ENCODE data around the gene ST7L.

Gene ST7L

DNA sequence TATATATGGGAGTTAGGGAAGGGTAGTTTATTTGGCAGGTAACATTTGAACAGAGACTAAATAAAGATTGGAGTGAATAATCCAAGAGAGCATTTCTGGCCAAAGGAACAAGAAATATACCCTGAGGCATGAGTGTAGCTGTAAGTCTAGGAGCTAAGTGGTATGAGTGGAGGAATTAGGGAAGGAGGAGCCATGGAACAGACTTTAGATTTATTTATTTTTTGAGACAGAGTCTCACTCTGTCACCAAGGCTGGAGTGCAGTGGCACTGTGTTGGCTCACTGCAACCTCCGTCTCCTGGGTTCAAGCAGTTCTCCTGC is 19.1 kb upstream of the ST7L start:
- CTCF ChIA-PET, result interaction anchor here (1.4 kb wide), 1 partner anchor 435 kb away, joined by 3 read pairs; the partner anchor contains the start of gene LRIG2
- POLR2A ChIA-PET, result interaction anchor here (1.0 to 2.0 kb wide), 3 partner anchors 19 to 67 kb away, joined by 4 to 12 read pairs (median 5); partner anchors contain the start of genes CAPZA1, MOV10 and ST7L

GRCh38 chr1:112637254-112638109 is 18.5 kb upstream of the ST7L start:
- TF ChIP-seq L3MBTL2 (conservative IDR thresholded peaks at IDR 0.05), result no peak
- no peak for TF ChIP-seq ELF4 (IDR thresholded peaks at IDR 0.05)
- peak; percentile 8; the same call in 1 of the 2 replicates for TF ChIP-seq CTBP1 (IDR thresholded peaks at IDR 0.05; ENCODE audit: borderline replicate concordance)
- TF ChIP-seq ARNT (IDR thresholded peaks at IDR 0.05), result no peak
- TF ChIP-seq PKNOX1 (IDR thresholded peaks at IDR 0.05), result no peak
- TF ChIP-seq FOXM1 (IDR thresholded peaks at IDR 0.05; ENCODE audit: borderline replicate concordance), result no peak
- CTCF ChIA-PET, result interaction anchor here (1.4 kb wide), 1 partner anchor 435 kb away, joined by 3 read pairs; the partner anchor contains the start of gene LRIG2
- no peak for DNase-seq (ENCODE audit: extremely low spot score)
- POLR2A ChIA-PET, result interaction anchor here (1.0 to 2.0 kb wide), 4 partner anchors 18 to 67 kb away, joined by 3 to 12 read pairs (median 4); partner anchors contain the start of genes CAPZA1, MOV10 and ST7L

More for the DNA sequence above, 19.1 kb upstream of the ST7L start:
- TF ChIP-seq ZNF384 (IDR thresholded peaks at IDR 0.05), result no peak
- TF ChIP-seq SUZ12 (IDR thresholded peaks at IDR 0.05), result no peak
- no peak for TF ChIP-seq ELF4 (IDR thresholded peaks at IDR 0.05)
- no peak for TF ChIP-seq HDGF (IDR thresholded peaks at IDR 0.05; ENCODE audit: borderline replicate concordance)
- TF ChIP-seq FOXK2 (IDR thresholded peaks at IDR 0.05), result no peak
- 0 out of 2 replicates have a peak, but pooled peaks have one; percentile 18 for TF ChIP-seq PKNOX1 (IDR thresholded peaks at IDR 0.05)
- TF ChIP-seq CTBP1 (IDR thresholded peaks at IDR 0.05; ENCODE audit: borderline replicate concordance), result no peak
- DNase-seq (ENCODE audit: extremely low spot score), result no peak

GRCh38 chr1:112636597-112637253 is 17.8 kb upstream of the ST7L start:
- ChIA-PET POLR2A (interaction anchor here (1.0 to 2.0 kb wide), 4 partner anchors 18 to 68 kb away, joined by 3 to 12 read pairs (median 4); partner anchors contain the start of genes CAPZA1, MOV10 and ST7L), CTCF (interaction anchor here (0.6 to 1.4 kb wide), 3 partner anchors 11 to 436 kb away, joined by 3 read pairs; partner anchors contain the start of gene LRIG2)
- TF ChIP-seq FOXA1 (IDR thresholded peaks at IDR 0.05) (no peak), ELF4 (IDR thresholded peaks at IDR 0.05) (no peak), L3MBTL2 (conservative IDR thresholded peaks at IDR 0.05) (no peak), TARDBP (IDR thresholded peaks at IDR 0.05) (no peak), SUZ12 (IDR thresholded peaks at IDR 0.05) (no peak), PKNOX1 (IDR thresholded peaks at IDR 0.05) (no peak; the same call in 1 of the 2 replicates), ARNT (IDR thresholded peaks at IDR 0.05) (no peak), LEF1 (IDR thresholded peaks at IDR 0.05; ENCODE audit: borderline replicate concordance) (no peak), ZNF384 (IDR thresholded peaks at IDR 0.05) (no peak), SP1 (IDR thresholded peaks at IDR 0.05) (no peak), FOXK2 (IDR thresholded peaks at IDR 0.05) (no peak), HDGF (IDR thresholded peaks at IDR 0.05; ENCODE audit: borderline replicate concordance) (no peak), FOXM1 (IDR thresholded peaks at IDR 0.05; ENCODE audit: borderline replicate concordance) (no peak), BHLHE40 (IDR thresholded peaks at IDR 0.05; ENCODE audit: borderline replicate concordance) (no peak)
- no peak for DNase-seq (ENCODE audit: extremely low spot score)

DNA sequence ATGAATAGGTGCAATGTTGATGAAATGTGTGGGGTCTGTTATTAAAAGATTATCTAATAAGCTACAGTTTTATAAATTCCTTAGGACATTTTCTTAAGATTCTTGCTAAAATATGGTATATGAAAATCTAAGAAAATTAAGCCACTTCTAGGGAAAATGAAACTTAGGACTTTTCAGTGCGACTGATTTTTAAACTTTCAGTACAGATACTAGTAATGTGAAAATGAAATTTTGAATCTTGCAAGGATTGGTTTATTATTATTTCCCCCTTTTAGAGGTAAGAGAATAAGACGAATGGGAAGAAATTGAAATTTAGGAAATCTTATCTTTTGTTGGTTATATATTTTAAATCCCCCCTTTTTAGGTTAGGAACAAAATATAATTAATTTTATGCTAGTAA is 17.1 kb upstream of the ST7L start:
- CTCF ChIA-PET, result interaction anchor here (0.6 to 1.2 kb wide), 2 partner anchors 12 to 180 kb away, joined by 3 read pairs; no protein-coding TSS in a partner anchor
- POLR2A ChIA-PET, result interaction anchor here (1.3 kb wide), 1 partner anchor 17 kb away, joined by 5 read pairs; the partner anchor contains the start of gene ST7L
- DNase-seq (ENCODE audit: extremely low spot score), result no peak
- TF ChIP-seq ARNT (IDR thresholded peaks at IDR 0.05) (no peak), FOXA1 (IDR thresholded peaks at IDR 0.05) (no peak), TARDBP (IDR thresholded peaks at IDR 0.05) (no peak), SP1 (IDR thresholded peaks at IDR 0.05) (no peak), ELF4 (IDR thresholded peaks at IDR 0.05) (no peak), LEF1 (IDR thresholded peaks at IDR 0.05; ENCODE audit: borderline replicate concordance) (no peak), FOXM1 (IDR thresholded peaks at IDR 0.05; ENCODE audit: borderline replicate concordance) (no peak), CTBP1 (IDR thresholded peaks at IDR 0.05; ENCODE audit: borderline replicate concordance) (no peak), BHLHE40 (IDR thresholded peaks at IDR 0.05; ENCODE audit: borderline replicate concordance) (no peak), ZNF384 (IDR thresholded peaks at IDR 0.05) (no peak), L3MBTL2 (conservative IDR thresholded peaks at IDR 0.05) (no peak), SUZ12 (IDR thresholded peaks at IDR 0.05) (no peak), NFRKB (IDR thresholded peaks at IDR 0.05) (no peak), FOXK2 (IDR thresholded peaks at IDR 0.05) (no peak), HDGF (IDR thresholded peaks at IDR 0.05; ENCODE audit: borderline replicate concordance) (no peak), PKNOX1 (IDR thresholded peaks at IDR 0.05) (no peak)

GRCh38 chr1:112634367-112634766 is 15.4 kb upstream of the ST7L start:
- CTCF ChIA-PET, result no interaction called here
- TF ChIP-seq CTBP1 (IDR thresholded peaks at IDR 0.05; ENCODE audit: borderline replicate concordance) (peak; percentile 57; the same call in 1 of the 2 replicates), PKNOX1 (IDR thresholded peaks at IDR 0.05) (peak; percentile 74), FOXK2 (IDR thresholded peaks at IDR 0.05) (no peak), SP1 (IDR thresholded peaks at IDR 0.05) (no peak)
- DNase-seq (ENCODE audit: extremely low spot score), result no peak
- POLR2A ChIA-PET, result interaction anchor here (1.0 to 1.4 kb wide), 2 partner anchors 17 to 40 kb away, joined by 3 to 4 read pairs; partner anchors contain the start of gene MOV10

Data from HEK293T (cell line).